C4-2B (cell line): Measurements from ENCODE around the gene FBXO5.

ENCODE experiments used
- CTCF ChIP-seq: fragments of 450-650 bp; conservative IDR thresholded peaks from 2 replicates; pipeline ENCODE4 v1.5.1; 2017; ENCODE audit warnings: mild to moderate bottlenecking
- ZFX ChIP-seq: fragments of 450-650 bp; IDR thresholded peaks from 2 replicates; pipeline ENCODE4 v1.6.1; 2017

- TF ChIP-seq CTCF (no peak), ZFX (no peak)
Measured at GRCh38 chr6:153015094-153015640, 32.3 kb upstream of the FBXO5 start.
